MCF 10A (cell line): ENCODE data around the gene IQCK. TPM values are rescaled to one million over a fixed set of nuclear protein-coding genes. Genes with fewer than 3 reads are reported as not detected.

Experiments
- BruUV-seq: library from RNA; stranded (reverse); fragments of 400-500 nt; replicated peaks from 2 replicates; lab custom pipeline; 2021; lab: Mats Ljungman, UMichigan
- CTCF ChIA-PET: fragments of 300-600 bp; sonication (Branson Sonifier 250); formaldehyde crosslinking; extraction: SDS; loops from one replicate; lab custom pipeline; 2021; ENCODE audit warnings: antibody characterized with exemption, inconsistent platforms; lab: Yijun Ruan, JAX
- POLR2A ChIA-PET: fragments of 300-600, 350-650 bp; sonication (Branson Sonifier 250); formaldehyde crosslinking; extraction: SDS; loops from one replicate; lab custom pipeline; 2020; ENCODE audit warnings: antibody characterized with exemption, inconsistent platforms; lab: Yijun Ruan, JAX
- DNase-seq: peaks from one replicate; pipeline ENCODE4 v3.0.0-alpha.2; 2018; ENCODE audit not compliant: unreplicated experiment
- H3K27ac Mint-ChIP-seq: one replicate; pipeline ENCODE4 v1.8.0; 2022; ENCODE audit warnings: mild to moderate bottlenecking, low read depth, mixed read lengths; ENCODE audit not compliant: unreplicated experiment
- H3K27me3 Mint-ChIP-seq: one replicate; pipeline ENCODE4 v1.8.0; 2022; ENCODE audit warnings: mixed read lengths; ENCODE audit not compliant: insufficient read depth, unreplicated experiment
- H3K36me3 Mint-ChIP-seq: one replicate; pipeline ENCODE4 v1.8.0; 2022; ENCODE audit warnings: mild to moderate bottlenecking, moderate library complexity, mixed read lengths; ENCODE audit not compliant: insufficient read depth, unreplicated experiment
- H3K4me1 Mint-ChIP-seq: one replicate; pipeline ENCODE4 v1.8.0; 2022; ENCODE audit warnings: mixed read lengths; ENCODE audit not compliant: insufficient read depth, unreplicated experiment
- H3K4me3 Mint-ChIP-seq: one replicate; pipeline ENCODE4 v1.8.0; 2022; ENCODE audit warnings: mild to moderate bottlenecking, moderate library complexity, mixed read lengths; ENCODE audit not compliant: unreplicated experiment
- H3K9me3 Mint-ChIP-seq: one replicate; pipeline ENCODE4 v1.8.0; 2022; ENCODE audit warnings: mixed read lengths; ENCODE audit not compliant: unreplicated experiment
- intact Hi-C: fragments of 100-400 bp; cut with micrococcal nuclease; formaldehyde crosslinking; loops from 2 replicates; pipeline ENCODE4 v1.14.1; 2022
- total RNA-seq: library from RNA; stranded (reverse); gene quantifications from 2 replicates; pipeline ENCODE4 v1.2.3, GENCODE V29; 2022
- TF ChIP-seq, protein P1 (sequence below): fragments of 200-600 bp; IDR thresholded peaks from one replicate; pipeline ENCODE4 v1.8.0; 2022; ENCODE audit warnings: antibody characterized with exemption, mild to moderate bottlenecking; ENCODE audit not compliant: unreplicated experiment

IQCK gene
- total RNA-seq, 1 experiment from 2014 or later, result 5.9 TPM

DNA sequence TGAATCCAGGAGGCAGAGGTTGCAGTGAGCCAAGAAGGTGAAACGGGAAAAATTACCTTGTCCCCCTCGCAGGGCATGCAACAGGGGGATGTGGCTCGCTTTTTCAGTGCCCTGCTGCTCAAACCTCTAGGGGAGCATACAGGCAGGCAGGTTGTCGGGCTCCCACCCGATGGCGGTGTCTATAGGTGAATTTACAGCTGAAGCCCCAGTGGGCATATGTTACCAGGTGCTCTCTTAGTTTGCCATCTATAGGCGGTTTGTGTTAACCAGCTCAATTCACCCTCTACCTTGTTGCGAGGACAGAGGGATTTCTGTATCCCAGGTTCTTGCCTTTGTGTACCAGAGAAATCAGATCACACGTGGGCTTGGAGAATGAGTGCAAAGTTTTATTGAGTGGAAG, 48.9 kb downstream of the IQCK start:
- H3K27me3 Mint-ChIP-seq, result no peaks in the 10 kb centered on the region
- peaks cover 4% of the 10 kb centered on the region for H3K36me3 Mint-ChIP-seq
- ChIA-PET CTCF (no interaction called here), POLR2A (no interaction called here)
- BruUV-seq, result no TSS peak
- no peak overlapping the region for H3K4me3 Mint-ChIP-seq
- intact Hi-C loops, result no loop called here
- H3K9me3 Mint-ChIP-seq, result peaks cover 11% of the 10 kb centered on the region
- no peak overlapping the region for H3K27ac Mint-ChIP-seq
- no peak for DNase-seq
- H3K4me1 Mint-ChIP-seq, result no peaks in the 10 kb centered on the region
- TF ChIP-seq, protein P1, sequence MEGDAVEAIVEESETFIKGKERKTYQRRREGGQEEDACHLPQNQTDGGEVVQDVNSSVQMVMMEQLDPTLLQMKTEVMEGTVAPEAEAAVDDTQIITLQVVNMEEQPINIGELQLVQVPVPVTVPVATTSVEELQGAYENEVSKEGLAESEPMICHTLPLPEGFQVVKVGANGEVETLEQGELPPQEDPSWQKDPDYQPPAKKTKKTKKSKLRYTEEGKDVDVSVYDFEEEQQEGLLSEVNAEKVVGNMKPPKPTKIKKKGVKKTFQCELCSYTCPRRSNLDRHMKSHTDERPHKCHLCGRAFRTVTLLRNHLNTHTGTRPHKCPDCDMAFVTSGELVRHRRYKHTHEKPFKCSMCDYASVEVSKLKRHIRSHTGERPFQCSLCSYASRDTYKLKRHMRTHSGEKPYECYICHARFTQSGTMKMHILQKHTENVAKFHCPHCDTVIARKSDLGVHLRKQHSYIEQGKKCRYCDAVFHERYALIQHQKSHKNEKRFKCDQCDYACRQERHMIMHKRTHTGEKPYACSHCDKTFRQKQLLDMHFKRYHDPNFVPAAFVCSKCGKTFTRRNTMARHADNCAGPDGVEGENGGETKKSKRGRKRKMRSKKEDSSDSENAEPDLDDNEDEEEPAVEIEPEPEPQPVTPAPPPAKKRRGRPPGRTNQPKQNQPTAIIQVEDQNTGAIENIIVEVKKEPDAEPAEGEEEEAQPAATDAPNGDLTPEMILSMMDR, result no peak

DNA sequence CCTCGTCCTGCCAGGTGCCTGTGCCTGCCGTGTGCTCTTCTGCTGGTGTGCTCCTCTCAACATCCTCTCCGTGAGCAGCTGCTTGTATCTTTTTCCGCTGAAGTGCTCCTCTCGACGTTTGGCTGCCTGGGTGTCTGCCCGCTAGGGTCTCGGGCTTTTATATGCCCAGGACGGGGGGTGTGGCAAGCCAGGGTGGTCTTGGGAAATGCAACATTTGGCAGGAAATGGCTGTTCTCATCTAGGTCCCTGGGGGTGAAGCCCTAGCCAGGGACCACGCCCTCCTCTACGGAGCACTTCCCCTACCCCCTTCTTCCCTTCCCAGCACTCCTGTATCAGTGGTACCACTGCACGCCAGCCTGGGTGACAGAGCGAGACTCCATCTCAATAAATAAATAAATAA, 49.4 kb downstream of the IQCK start:
- H3K36me3 Mint-ChIP-seq, result peaks cover 4% of the 10 kb centered on the region
- TF ChIP-seq, protein P1, result no peak
- peaks cover 11% of the 10 kb centered on the region for H3K9me3 Mint-ChIP-seq
- POLR2A ChIA-PET, result no interaction called here
- H3K4me1 Mint-ChIP-seq, result no peaks in the 10 kb centered on the region
- no peak overlapping the region for H3K4me3 Mint-ChIP-seq
- intact Hi-C loops, result no loop called here
- BruUV-seq, result no TSS peak
- CTCF ChIA-PET, result interaction anchor here (0.6 kb wide), 1 partner anchor 45 kb away, joined by 3 read pairs; no protein-coding TSS in a partner anchor
- H3K27ac Mint-ChIP-seq, result no peak overlapping the region
- no peaks in the 10 kb centered on the region for H3K27me3 Mint-ChIP-seq
- DNase-seq, result no peak

DNA sequence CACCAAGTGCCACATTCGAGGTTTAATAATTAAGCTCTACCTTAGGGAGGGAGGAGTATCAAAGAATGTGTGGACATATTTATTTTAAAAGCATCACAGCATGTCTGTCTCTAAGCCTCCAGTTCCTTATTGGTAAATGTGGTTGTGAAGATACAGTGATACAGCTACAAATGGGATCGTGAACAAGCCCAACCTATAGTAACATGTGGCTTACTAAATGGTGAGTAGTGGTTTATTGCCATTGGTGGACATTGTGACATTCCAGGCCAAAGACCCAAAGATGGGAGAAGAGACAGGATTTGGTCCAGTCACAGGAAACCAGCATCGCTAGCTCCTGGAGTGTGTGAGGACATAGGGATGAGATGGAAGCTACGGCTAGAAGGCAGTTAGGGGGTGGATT, 51.2 kb downstream of the IQCK start:
- Mint-ChIP-seq H3K4me1 (no peaks in the 10 kb centered on the region), H3K36me3 (peaks cover 4% of the 10 kb centered on the region), H3K27ac (no peak overlapping the region), H3K27me3 (no peaks in the 10 kb centered on the region), H3K4me3 (no peak overlapping the region), H3K9me3 (peaks cover 11% of the 10 kb centered on the region)
- intact Hi-C loops, result no loop called here
- ChIA-PET POLR2A (no interaction called here), CTCF (interaction anchor here (1.1 kb wide), 1 partner anchor 168 kb away, joined by 3 read pairs; no protein-coding TSS in a partner anchor)
- DNase-seq, result no peak
- BruUV-seq, result no TSS peak
- TF ChIP-seq, protein P1, result no peak

DNA sequence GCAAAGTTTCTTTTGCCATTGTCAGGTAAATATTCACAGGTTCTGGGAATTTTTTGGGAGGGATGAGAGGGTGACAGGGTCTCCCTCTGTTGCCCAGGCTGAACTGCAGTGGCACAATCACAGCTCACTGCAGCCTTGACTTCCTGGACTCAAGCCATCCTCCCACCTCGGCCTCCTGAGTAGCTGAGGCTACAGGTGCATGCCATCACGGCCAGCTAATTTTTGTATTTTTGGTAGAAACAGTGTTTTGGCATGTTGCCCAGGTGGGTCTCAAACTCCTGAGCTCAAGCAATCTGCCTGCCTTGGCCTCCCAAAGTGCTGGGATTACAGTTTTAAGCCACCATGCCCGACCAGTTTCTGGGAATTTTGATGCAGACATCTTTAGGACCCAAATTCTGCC, 53.0 kb downstream of the IQCK start:
- BruUV-seq, result no TSS peak
- Mint-ChIP-seq H3K27me3 (no peaks in the 10 kb centered on the region), H3K36me3 (peaks cover 4% of the 10 kb centered on the region), H3K27ac (no peak overlapping the region), H3K4me3 (no peak overlapping the region), H3K9me3 (peaks cover 11% of the 10 kb centered on the region), H3K4me1 (no peaks in the 10 kb centered on the region)
- intact Hi-C loops, result no loop called here
- TF ChIP-seq, protein P1, result no peak
- POLR2A ChIA-PET, result no interaction called here
- no peak for DNase-seq
- CTCF ChIA-PET, result no interaction called here
